Trophoblast cell (in vitro differentiated cells and primary cell): ENCODE data around the gene ITPRIPL1.

Experiments used
- DNase-seq, 2 donors: peaks; one replicate each; pipeline ENCODE4 v3.0.0-alpha.2; 2016
- H2AFZ ChIP-seq: 2 replicates; pipeline ENCODE4 v1.6.1; 2013; ENCODE audit warnings: low read length, moderate library complexity, mild to moderate bottlenecking; ENCODE audit not compliant: insufficient read depth, poor library complexity
- H2AK5ac ChIP-seq: 2 replicates; pipeline ENCODE4 v1.6.1; 2013; ENCODE audit warnings: mild to moderate bottlenecking, low read length
- H2BK120ac ChIP-seq: 2 replicates; pipeline ENCODE4 v1.6.1; 2013; ENCODE audit warnings: low read length, mild to moderate bottlenecking, moderate library complexity; ENCODE audit not compliant: insufficient read depth, poor library complexity
- H2BK12ac ChIP-seq: 2 replicates; pipeline ENCODE4 v1.6.1; 2013; ENCODE audit warnings: mild to moderate bottlenecking, low read length, moderate library complexity
- H2BK5ac ChIP-seq: 2 replicates; pipeline ENCODE4 v1.6.1; 2013; ENCODE audit warnings: low read length, low read depth, moderate library complexity, mild to moderate bottlenecking; ENCODE audit not compliant: poor library complexity
- H3K14ac ChIP-seq: 2 replicates; pipeline ENCODE4 v1.6.1; 2013; ENCODE audit warnings: mild to moderate bottlenecking, low read length
- H3K18ac ChIP-seq: 2 replicates; pipeline ENCODE4 v1.6.1; 2013; ENCODE audit warnings: mild to moderate bottlenecking, low read length
- H3K23ac ChIP-seq: 2 replicates; pipeline ENCODE4 v1.6.1; 2013; ENCODE audit warnings: low read length
- H3K27ac ChIP-seq: 2 replicates; pipeline ENCODE4 v1.5.1; 2013; ENCODE audit warnings: low read depth, mild to moderate bottlenecking, inconsistent platforms, low read length, moderate library complexity
- H3K27me3 ChIP-seq: 2 replicates; pipeline ENCODE4 v1.6.1; 2013; ENCODE audit warnings: inconsistent platforms, mild to moderate bottlenecking, low read length, moderate library complexity; ENCODE audit not compliant: insufficient read depth
- H3K36me3 ChIP-seq, 2 experiments: 1 replicate in 1 of 2; 2 replicates in 1 of 2; pipeline ENCODE4 v1.6.1; 2013; ENCODE audit warnings: low read length in 2 of 2, mild to moderate bottlenecking in 2 of 2, moderate library complexity in 1 of 2; ENCODE audit not compliant: insufficient read depth in 2 of 2, control insufficient read depth in 1 of 2
- H3K4ac ChIP-seq: 2 replicates; pipeline ENCODE4 v1.6.1; 2013; ENCODE audit warnings: low read depth, mild to moderate bottlenecking, low read length, moderate library complexity
- H3K4me1 ChIP-seq, 2 experiments: 1 replicate in 1 of 2; 2 replicates in 1 of 2; pipeline ENCODE4 v1.6.1; 2013; ENCODE audit warnings: low read length in 2 of 2, mild to moderate bottlenecking in 2 of 2, moderate library complexity in 1 of 2; ENCODE audit not compliant: insufficient read depth in 2 of 2, control insufficient read depth in 1 of 2
- H3K4me2 ChIP-seq: 2 replicates; pipeline ENCODE4 v1.6.1; 2013; ENCODE audit warnings: inconsistent platforms, mild to moderate bottlenecking, low read length, moderate library complexity
- H3K4me3 ChIP-seq: 2 replicates; pipeline ENCODE4 v1.5.1; 2013; ENCODE audit warnings: mild to moderate bottlenecking, low read depth, low read length, inconsistent platforms
- H3K79me1 ChIP-seq: one replicate; pipeline ENCODE4 v1.6.1; 2013; ENCODE audit warnings: low read length
- H3K79me2 ChIP-seq: 2 replicates; pipeline ENCODE4 v1.6.1; 2013; ENCODE audit warnings: low read length, mild to moderate bottlenecking; ENCODE audit not compliant: control insufficient read depth, insufficient read depth, poor library complexity
- H3K9ac ChIP-seq: 2 replicates; pipeline ENCODE4 v1.6.1; 2013; ENCODE audit warnings: mild to moderate bottlenecking, low read length
- H3K9me3 ChIP-seq: 2 replicates; pipeline ENCODE4 v1.6.1; 2013; ENCODE audit warnings: low read depth, mild to moderate bottlenecking, control low read depth, inconsistent platforms, low read length; ENCODE audit not compliant: insufficient read depth
- H4K12ac ChIP-seq: 2 replicates; pipeline ENCODE4 v1.6.1; 2013; ENCODE audit warnings: low read depth, mild to moderate bottlenecking, low read length, moderate library complexity
- H4K8ac ChIP-seq: 2 replicates; pipeline ENCODE4 v1.6.1; 2013; ENCODE audit warnings: low read depth, mild to moderate bottlenecking, low read length, moderate library complexity
- H4K91ac ChIP-seq: one replicate; pipeline ENCODE4 v1.6.1; 2013; ENCODE audit warnings: low read depth, mild to moderate bottlenecking, low read length, moderate library complexity
- WGBS: extraction: QIAGEN DNeasy Blood & Tissue Kit; methylation state at CpG from one replicate; pipeline ENCODE4 v1.1.7; 2013; ENCODE audit warnings: missing lambda C conversion rate; ENCODE audit not compliant: insufficient read length, insufficient coverage; ENCODE audit errors: extremely low coverage; 5-methylcytosine and 5-hydroxymethylcytosine counted together

The ITPRIPL1 gene

GRCh38 chr2:96326990-96327820, 2.1 kb downstream of the ITPRIPL1 start:
- Histone ChIP-seq H3K4me3 (no peak overlapping the region), H3K14ac (no peak overlapping the region), H2AFZ (no peak overlapping the region), H3K9me3 (peaks cover 4% of the 10 kb centered on the region), H3K79me2 (peaks cover 3% of the 10 kb centered on the region), H3K4ac (no peak overlapping the region), H3K27ac (no peak overlapping the region), H4K91ac (no peak overlapping the region), H3K4me1 (peaks cover 0 to 10% of the 10 kb centered on the region in 2 experiments), H3K4me2 (no peak overlapping the region), H4K12ac (no peak overlapping the region), H3K18ac (no peak overlapping the region), H2BK12ac (no peak overlapping the region), H4K8ac (no peak overlapping the region), H2AK5ac (no peak overlapping the region), H2BK120ac (no peak overlapping the region), H3K79me1 (no peaks in the 10 kb centered on the region), H3K36me3 (peaks cover 2% of the 10 kb centered on the region in 2 experiments), H3K27me3 (peaks cover 14% of the 10 kb centered on the region), H3K9ac (no peak overlapping the region), H3K23ac (no peak overlapping the region), H2BK5ac (no peak overlapping the region)
- DNase-seq = no peak
- no CpG with 5 or more reads among the region's 21 CpGs for WGBS

GRCh38 chr2:96329456-96329855, 4.3 kb downstream of the ITPRIPL1 start:
- H3K36me3 ChIP-seq = peaks cover 2% of the 10 kb centered on the region in 2 experiments
- no peak overlapping the region for H4K91ac ChIP-seq
- no peak overlapping the region for H3K23ac ChIP-seq
- no peak overlapping the region for H4K12ac ChIP-seq
- no peak overlapping the region for H3K9ac ChIP-seq
- no peak overlapping the region for H3K4me3 ChIP-seq
- no peak overlapping the region for H2BK120ac ChIP-seq
- peaks cover 0 to 10% of the 10 kb centered on the region in 2 experiments for H3K4me1 ChIP-seq
- H3K14ac ChIP-seq = no peak overlapping the region
- H3K79me2 ChIP-seq = peaks cover 3% of the 10 kb centered on the region
- no peak overlapping the region for H3K4ac ChIP-seq
- no peaks in the 10 kb centered on the region for H3K79me1 ChIP-seq
- no peak overlapping the region for H2AK5ac ChIP-seq
- H2AFZ ChIP-seq = no peak overlapping the region
- no peak overlapping the region for H3K4me2 ChIP-seq
- H3K27me3 ChIP-seq = peaks cover 7% of the 10 kb centered on the region
- no peak overlapping the region for H3K18ac ChIP-seq
- no peak overlapping the region for H4K8ac ChIP-seq
- no peak for DNase-seq
- H2BK5ac ChIP-seq = no peak overlapping the region
- H3K27ac ChIP-seq = no peak overlapping the region
- no CpG with 5 or more reads among the region's 1 CpG for WGBS
- H2BK12ac ChIP-seq = no peak overlapping the region
- peaks cover 4% of the 10 kb centered on the region for H3K9me3 ChIP-seq

DNA sequence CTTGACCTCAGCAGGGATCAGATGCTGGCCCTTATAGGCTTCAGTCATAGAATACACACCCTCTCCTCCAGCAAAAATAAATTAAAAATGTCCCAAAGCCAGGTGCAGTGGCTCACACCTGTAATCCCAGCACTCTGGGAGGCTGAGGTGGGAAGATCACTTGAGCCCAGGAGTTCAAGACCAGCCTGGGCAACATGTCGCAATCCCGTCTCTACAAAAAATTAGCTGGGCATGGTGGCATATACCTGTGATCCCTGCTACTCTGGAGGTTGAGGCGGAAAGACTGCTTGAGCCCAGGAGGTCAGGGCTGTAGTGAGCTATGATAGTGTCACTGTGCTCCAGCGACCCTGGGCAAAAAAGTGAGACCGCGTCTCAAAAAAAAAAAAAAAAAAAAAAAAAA, 4.8 kb downstream of the ITPRIPL1 start:
- WGBS = no CpG with 5 or more reads among the region's 6 CpGs
- Histone ChIP-seq H2BK5ac (no peak overlapping the region), H3K4me2 (no peak overlapping the region), H4K8ac (no peak overlapping the region), H3K4me3 (no peak overlapping the region), H2BK12ac (no peak overlapping the region), H3K14ac (no peak overlapping the region), H4K91ac (no peak overlapping the region), H3K18ac (no peak overlapping the region), H2AK5ac (no peak overlapping the region), H2AFZ (no peak overlapping the region), H2BK120ac (no peak overlapping the region), H3K4me1 (peaks cover 0 to 8% of the 10 kb centered on the region in 2 experiments), H3K27me3 (peaks cover 3% of the 10 kb centered on the region), H3K79me1 (no peaks in the 10 kb centered on the region), H3K9ac (no peak overlapping the region), H4K12ac (no peak overlapping the region), H3K9me3 (peaks cover 3% of the 10 kb centered on the region), H3K36me3 (peaks cover 2% of the 10 kb centered on the region in 2 experiments), H3K23ac (no peak overlapping the region), H3K79me2 (peaks cover 3% of the 10 kb centered on the region), H3K27ac (no peak overlapping the region), H3K4ac (no peak overlapping the region)
- DNase-seq = no peak

DNA sequence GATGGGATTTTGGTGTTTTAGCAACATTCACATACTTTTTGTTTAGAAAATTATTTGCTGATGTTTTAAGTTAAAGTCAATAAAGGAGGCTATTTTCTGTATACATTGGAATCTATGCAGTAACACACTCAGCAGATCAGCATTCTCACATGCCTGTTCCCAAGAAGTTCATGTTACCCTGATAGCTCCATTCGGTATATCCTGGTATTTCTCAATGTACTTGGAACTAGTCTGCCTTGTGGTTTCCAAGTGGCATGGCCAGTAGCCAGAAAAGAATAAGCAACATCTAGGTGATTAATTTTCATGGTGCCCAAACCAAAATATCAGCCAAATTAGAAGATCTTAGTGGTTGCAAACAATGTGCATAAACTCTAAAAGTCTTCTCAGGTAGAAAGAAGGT, 5.3 kb downstream of the ITPRIPL1 start:
- Histone ChIP-seq H3K9ac (no peak overlapping the region), H3K4me1 (peaks cover 0 to 5% of the 10 kb centered on the region in 2 experiments), H2BK120ac (no peak overlapping the region), H2BK12ac (no peak overlapping the region), H3K36me3 (peaks cover 2% of the 10 kb centered on the region in 2 experiments), H2BK5ac (no peak overlapping the region), H3K79me1 (peaks cover 1% of the 10 kb centered on the region), H3K14ac (no peak overlapping the region), H3K27me3 (no peaks in the 10 kb centered on the region), H3K79me2 (peaks cover 4% of the 10 kb centered on the region), H3K4ac (no peak overlapping the region), H4K91ac (no peak overlapping the region), H3K9me3 (peaks cover 2% of the 10 kb centered on the region), H2AK5ac (no peak overlapping the region), H2AFZ (no peak overlapping the region), H3K27ac (no peak overlapping the region), H3K4me3 (no peak overlapping the region), H3K23ac (no peak overlapping the region), H4K12ac (no peak overlapping the region), H3K4me2 (no peak overlapping the region), H4K8ac (no peak overlapping the region), H3K18ac (no peak overlapping the region)
- WGBS = no CpG with 5 or more reads among the region's 1 CpG
- no peak for DNase-seq
